ENCODE data around the gene SIT1.

SIT1 gene

GRCh38 chr9:35682520-35683315 lies 32.0 kb upstream of the SIT1 start:
- no peak for DNase-seq (ENCODE audit: low read depth in 2 of 2)

- no peak for DNase-seq (ENCODE audit: low read depth in 2 of 2)
Measured at GRCh38 chr9:35682051-35682450, 31.3 kb upstream of the SIT1 start.

GRCh38 chr9:35681341-35682002 lies 30.7 kb upstream of the SIT1 start:
- DNase-seq (ENCODE audit: low read depth in 2 of 2), result no peak

GRCh38 chr9:35680331-35681105 lies 29.8 kb upstream of the SIT1 start:
- no peak for DNase-seq (ENCODE audit: low read depth in 2 of 2)

GRCh38 chr9:35679766-35680330 lies 29.1 kb upstream of the SIT1 start:
- DNase-seq (ENCODE audit: low read depth in 2 of 2), result no peak

GRCh38 chr9:35679091-35679490 lies 28.4 kb upstream of the SIT1 start:
- DNase-seq (ENCODE audit: low read depth in 2 of 2), result no peak

GRCh38 chr9:35675732-35676392 lies 25.1 kb upstream of the SIT1 start:
- DNase-seq (ENCODE audit: low read depth in 2 of 2), result peak in 1 of 2 donors; percentile 25

GRCh38 chr9:35675204-35675603 lies 24.5 kb upstream of the SIT1 start:
- DNase-seq (ENCODE audit: low read depth in 2 of 2), result no peak

- no peak for DNase-seq (ENCODE audit: low read depth in 2 of 2)
Measured at GRCh38 chr9:35674025-35674361, 23.3 kb upstream of the SIT1 start.

- DNase-seq (ENCODE audit: low read depth in 2 of 2), result no peak
Measured at GRCh38 chr9:35673132-35674024, 22.6 kb upstream of the SIT1 start, which contains the start of gene CA9. Gene CA9, plus strand, starts transcription at chr9:35673928. Its CDS starts 32 bp downstream, at chr9:35673960.

- no peak for DNase-seq (ENCODE audit: low read depth in 2 of 2)
Measured at GRCh38 chr9:35669331-35670145, 18.8 kb upstream of the SIT1 start.

- no peak for DNase-seq (ENCODE audit: low read depth in 2 of 2)
Measured at GRCh38 chr9:35667939-35668338, 17.2 kb upstream of the SIT1 start.

GRCh38 chr9:35666549-35666948 lies 15.8 kb upstream of the SIT1 start:
- DNase-seq (ENCODE audit: low read depth in 2 of 2), result no peak

GRCh38 chr9:35666045-35666444 lies 15.3 kb upstream of the SIT1 start:
- DNase-seq (ENCODE audit: low read depth in 2 of 2), result no peak

- no peak for DNase-seq (ENCODE audit: low read depth in 2 of 2)
Measured at GRCh38 chr9:35665471-35665818, 14.7 kb upstream of the SIT1 start.

GRCh38 chr9:35664531-35665470 lies 14.1 kb upstream of the SIT1 start, which contains the start of gene ARHGEF39:
Gene ARHGEF39, minus strand, starts transcription at chr9:35665195. Its CDS starts 26 bp downstream, at chr9:35665169.
- peak in 1 of 2 donors; percentile 68 for DNase-seq (ENCODE audit: low read depth in 2 of 2)

GRCh38 chr9:35662437-35662836 lies 11.7 kb upstream of the SIT1 start:
- DNase-seq (ENCODE audit: low read depth in 2 of 2), result no peak

GRCh38 chr9:35661756-35662350 lies 11.1 kb upstream of the SIT1 start:
- no peak for DNase-seq (ENCODE audit: low read depth in 2 of 2)

Data from activated CD4-positive, alpha-beta T cell treated with anti-CD3 and anti-CD28 coated beads for 24 hours (primary cell).